Neural cell (in vitro differentiated cells): ENCODE results near the gene ALX4.

Source experiments
- CTCF ChIP-seq: fragments of 450-650 bp; IDR thresholded peaks from 2 replicates; pipeline ENCODE4 v1.5.1; 2014; ENCODE audit warnings: antibody characterized with exemption, mild to moderate bottlenecking, moderate library complexity; ENCODE audit not compliant: poor library complexity, severe bottlenecking
- EP300 ChIP-seq: fragments of 450-650 bp; conservative IDR thresholded peaks from 2 replicates; pipeline ENCODE4 v1.6.1; 2014; ENCODE audit warnings: antibody characterized with exemption, mild to moderate bottlenecking, moderate library complexity; ENCODE audit not compliant: poor library complexity, severe bottlenecking
- EZH2 ChIP-seq: fragments of 200-600, 300-800 bp; shearing (Covaris generic), sonication (generic); IDR thresholded peaks from 2 replicates; pipeline ENCODE4 v1.6.1; 2014; ENCODE audit warnings: antibody characterized with exemption, low read length, borderline replicate concordance, mild to moderate bottlenecking; ENCODE audit not compliant: insufficient read depth, poor library complexity, severe bottlenecking
- MXI1 ChIP-seq: fragments of 450-650 bp; conservative IDR thresholded peaks from 2 replicates; pipeline ENCODE4 v1.6.1; 2014; ENCODE audit warnings: antibody characterized with exemption, mild to moderate bottlenecking; ENCODE audit not compliant: poor library complexity, severe bottlenecking
- POLR2AphosphoS5 ChIP-seq: IDR thresholded peaks from 2 replicates; pipeline ENCODE4 v1.6.1; 2012
- RAD21 ChIP-seq: fragments of 450-650 bp; conservative IDR thresholded peaks from 2 replicates; pipeline ENCODE4 v1.6.1; 2014; ENCODE audit warnings: antibody characterized with exemption, mild to moderate bottlenecking, moderate library complexity
- REST ChIP-seq: IDR thresholded peaks from 2 replicates; pipeline ENCODE4 v1.6.1; 2012; ENCODE audit warnings: borderline replicate concordance
- SMC3 ChIP-seq: fragments of 450-650 bp; conservative IDR thresholded peaks from 2 replicates; pipeline ENCODE4 v1.6.1; 2014; ENCODE audit warnings: antibody characterized with exemption, mild to moderate bottlenecking, moderate library complexity; ENCODE audit not compliant: poor library complexity
- TAF1 ChIP-seq: IDR thresholded peaks from 2 replicates; pipeline ENCODE4 v1.6.1; 2012; ENCODE audit warnings: low read depth

- TF ChIP-seq CTCF (no peak), POLR2AphosphoS5 (no peak), REST (no peak), EZH2 (peak; percentile 83), TAF1 (no peak), EP300 (no peak), RAD21 (no peak), MXI1 (no peak), SMC3 (no peak)
These were observed 3.7 kb downstream of the ALX4 start for GRCh38 chr11:44306052-44306917.
